Pancreas (tissue), 10 donors: ENCODE results near the gene SLC35C1. TPM values are rescaled to one million over a fixed set of nuclear protein-coding genes. Genes with fewer than 3 reads are reported as not detected.

ENCODE experiments used
- ATAC-seq, 4 donors: fragments of 200-7000 bp; cut with Tn5 transposase; one replicate each; pipeline versions ENCODE4 v1.8.0 to v1.9.1; 2020; ENCODE audit warnings: mild to moderate bottlenecking in 4 of 4, moderate library complexity in 4 of 4
- DNase-seq, 6 donors: peaks; one replicate each; pipeline ENCODE4 v3.0.0-alpha.2; 2020
- FAIRE-seq: peaks from 2 replicates; lab custom pipeline; 2012; peaks lifted over from hg19 to GRCh38; lab: Jason Lieb, UNC
- H3K27ac ChIP-seq, 4 donors: fragments of 200-600 bp; sonication (generic); 1 replicate in 3 of 4; 2 replicates in 1 of 4; pipeline versions ENCODE4 v1.5.0 to v1.8.0; 2020
- H3K27me3 ChIP-seq, 4 donors: fragments of 200-600 bp; one replicate each; pipeline ENCODE4 v1.8.0; 2021
- H3K36me3 ChIP-seq, 3 donors: fragments of 200-600 bp; sonication (generic) in 1 of 3; one replicate each; pipeline versions ENCODE4 v1.5.0 to v1.8.0; 2020 to 2021
- H3K4me1 ChIP-seq, 3 donors: fragments of 200-600 bp; one replicate each; pipeline ENCODE4 v1.8.0; 2021
- H3K4me3 ChIP-seq, 4 donors: fragments of 200-600 bp; sonication (generic) in 2 of 4; one replicate each; pipeline versions ENCODE4 v1.5.0 to v1.8.0; 2020 to 2021
- H3K9me3 ChIP-seq, 4 donors: fragments of 200-600 bp; one replicate each; pipeline ENCODE4 v1.8.0; 2021
- WGBS, 2 donors: extraction: QIAGEN DNeasy Blood & Tissue Kit; methylation state at CpG; one replicate each; pipeline ENCODE4 v1.1.7; 2013; 5-methylcytosine and 5-hydroxymethylcytosine counted together
- intact Hi-C, 3 donors: fragments of 100-400 bp; cut with DNase I; formaldehyde crosslinking; loops; one replicate each; pipeline versions ENCODE4 v1.11.1 to v1.14.2; 2022
- polyA plus RNA-seq, 2 donors: library from polyadenylated mRNA; stranded (reverse); fragments of 200-250 nt; gene quantifications; one replicate each; pipeline ENCODE4 v1.2.3, GENCODE V29; 2013
- total RNA-seq, 6 donors: library from RNA; stranded (reverse); fragmentation: NEBNext Ultra II Directional in 4 of 6; extraction: Animal tissue kit (Norgen Biotek cat#: 25700) in 4 of 6; gene quantifications; one replicate each; pipeline versions ENCODE4 v1.2.1 to v1.2.4, GENCODE V29; 2021 to 2023
- TF ChIP-seq, protein P1 (sequence below), 4 donors: fragments of 200-600 bp; sonication (generic) in 3 of 4; IDR thresholded peaks; one replicate each; pipeline versions ENCODE4 v1.5.0 to v1.8.0; 2021; ENCODE audit warnings: antibody characterized with exemption in 4 of 4
- donor health status: healthy with polysubstance abuse.
- donor health status: DM: no; HTN: no; CAD: no; lungs with moderate emphysema.
- donor health status: DM: no; HTN: no; CAD: no.
- donor health status: control.
- donor health status: control.
- donor health status: Bipolar disorder and iron deficiency.
- donor health status: DM: yes; HTN: yes; CAD: no.
- donor health status: DM: no; HTN: no; CAD: no.
- donor health status: DM: no; HTN: no; CAD: no.
- donor health status: DM: yes; HTN: yes; CAD: no.

Gene SLC35C1
- total and polyA plus RNA-seq, 8 donors, result 5.4 to 14.2 (median 7.5) TPM

DNA sequence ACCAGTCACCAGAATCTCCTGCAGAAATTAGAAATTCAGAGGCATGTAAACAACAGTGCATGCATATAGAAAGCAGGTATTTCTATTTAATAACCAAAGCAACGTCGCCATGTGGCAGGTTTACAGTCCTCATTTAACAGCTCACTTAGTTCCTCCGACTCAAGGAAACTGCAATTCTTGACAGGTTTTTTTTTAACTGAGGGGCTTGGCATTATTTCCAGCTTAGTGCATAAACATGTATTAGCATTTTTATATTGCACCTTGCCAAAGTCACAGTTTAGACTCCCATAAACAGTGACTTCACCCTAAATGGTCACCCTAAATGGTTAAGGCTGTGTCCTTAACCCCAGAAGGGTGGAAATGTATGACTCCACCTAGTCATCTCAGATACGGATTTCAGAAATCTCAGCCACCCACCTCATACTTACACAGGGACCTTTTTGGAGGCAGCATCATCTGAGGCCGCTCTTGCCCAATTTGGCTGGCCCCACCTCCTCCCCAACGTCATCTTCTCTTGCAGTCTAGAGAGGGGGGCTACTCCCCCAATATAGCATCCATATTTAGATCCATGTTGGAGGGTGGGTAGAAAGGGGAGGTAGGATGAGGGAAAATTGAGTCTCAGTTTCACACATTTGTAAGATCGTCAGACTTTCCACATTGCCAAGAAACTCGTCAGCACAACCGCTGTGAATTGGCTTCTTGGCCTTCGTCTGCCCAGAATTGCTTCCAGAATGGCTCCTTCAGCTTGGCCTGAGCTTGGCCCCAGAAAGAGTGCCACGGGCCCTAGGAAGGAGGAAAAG lies 31.8 kb upstream of the SLC35C1 start:
- Histone ChIP-seq H3K36me3 (no peaks in the 10 kb centered on the region), H3K27ac (no peak overlapping the region), H3K27me3 (no peaks in the 10 kb centered on the region), H3K4me1 (no peaks in the 10 kb centered on the region), H3K4me3 (no peak overlapping the region), H3K9me3 (no peaks in the 10 kb centered on the region)
- FAIRE-seq (no peak), ATAC-seq (no peak), DNase-seq (no peak)
- WGBS, 2 donors, result 68 to 72% methylated on average over 11 of the region's 11 CpGs
- intact Hi-C loops, result loop anchor here in 1 of 3 donors (10.0 kb wide), 1 partner anchor 408 kb away; no protein-coding TSS in a partner anchor
- TF ChIP-seq, protein P1, sequence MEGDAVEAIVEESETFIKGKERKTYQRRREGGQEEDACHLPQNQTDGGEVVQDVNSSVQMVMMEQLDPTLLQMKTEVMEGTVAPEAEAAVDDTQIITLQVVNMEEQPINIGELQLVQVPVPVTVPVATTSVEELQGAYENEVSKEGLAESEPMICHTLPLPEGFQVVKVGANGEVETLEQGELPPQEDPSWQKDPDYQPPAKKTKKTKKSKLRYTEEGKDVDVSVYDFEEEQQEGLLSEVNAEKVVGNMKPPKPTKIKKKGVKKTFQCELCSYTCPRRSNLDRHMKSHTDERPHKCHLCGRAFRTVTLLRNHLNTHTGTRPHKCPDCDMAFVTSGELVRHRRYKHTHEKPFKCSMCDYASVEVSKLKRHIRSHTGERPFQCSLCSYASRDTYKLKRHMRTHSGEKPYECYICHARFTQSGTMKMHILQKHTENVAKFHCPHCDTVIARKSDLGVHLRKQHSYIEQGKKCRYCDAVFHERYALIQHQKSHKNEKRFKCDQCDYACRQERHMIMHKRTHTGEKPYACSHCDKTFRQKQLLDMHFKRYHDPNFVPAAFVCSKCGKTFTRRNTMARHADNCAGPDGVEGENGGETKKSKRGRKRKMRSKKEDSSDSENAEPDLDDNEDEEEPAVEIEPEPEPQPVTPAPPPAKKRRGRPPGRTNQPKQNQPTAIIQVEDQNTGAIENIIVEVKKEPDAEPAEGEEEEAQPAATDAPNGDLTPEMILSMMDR (IDR thresholded peaks at IDR 0.05), result no peak

DNA sequence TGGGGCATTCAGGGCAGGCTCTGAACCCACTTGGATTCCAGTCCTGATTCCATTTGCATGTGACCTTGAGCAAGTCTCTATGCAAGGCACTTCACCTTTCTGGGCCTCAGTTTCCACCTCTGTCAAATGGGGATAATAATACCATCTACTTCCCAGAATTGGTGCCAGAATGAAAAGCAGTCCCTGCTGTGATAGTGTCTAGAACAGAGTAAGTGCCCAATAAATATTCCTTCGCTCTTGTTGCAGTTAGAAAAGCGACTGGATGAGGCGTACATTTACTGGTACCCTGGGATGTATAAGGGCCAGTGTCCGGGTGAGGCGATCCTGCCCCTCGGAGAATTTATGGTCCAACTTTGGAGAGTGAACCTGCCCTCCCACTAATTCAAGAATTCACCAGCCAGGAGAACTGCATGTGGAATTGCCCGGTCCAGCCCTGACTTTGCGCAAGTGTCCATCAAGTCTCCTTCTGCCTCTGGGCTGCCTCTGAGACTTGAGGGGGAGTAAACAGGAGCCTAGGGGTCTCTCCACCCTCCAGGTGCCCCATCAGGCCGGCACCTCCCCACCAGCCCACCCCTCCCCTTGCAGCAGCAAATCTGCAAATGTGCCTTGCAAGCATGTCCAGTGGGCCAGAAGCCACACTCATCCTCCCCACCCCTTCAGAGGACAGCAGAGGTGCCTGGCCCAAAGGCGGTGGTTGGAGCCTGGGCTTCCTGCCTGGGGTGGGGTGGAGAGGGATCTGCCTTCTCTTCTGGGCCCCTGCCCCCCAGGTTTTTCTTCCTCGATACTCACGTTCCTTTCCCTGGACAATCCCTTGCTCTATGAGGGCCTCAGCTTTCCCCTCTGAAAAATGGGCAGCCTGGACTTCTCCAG lies 30.9 kb upstream of the SLC35C1 start:
- intact Hi-C loops, result loop anchor here in 1 of 3 donors (10.0 kb wide), 1 partner anchor 409 kb away; no protein-coding TSS in a partner anchor
- Histone ChIP-seq H3K9me3 (no peaks in the 10 kb centered on the region), H3K27ac (no peak overlapping the region), H3K36me3 (no peaks in the 10 kb centered on the region), H3K4me3 (no peak overlapping the region), H3K4me1 (no peaks in the 10 kb centered on the region), H3K27me3 (no peaks in the 10 kb centered on the region)
- ATAC-seq (no peak), DNase-seq (no peak), FAIRE-seq (no peak)
- TF ChIP-seq, protein P1 (IDR thresholded peaks at IDR 0.05), result no peak
- 74 to 91% methylated on average over 12 of the region's 12 CpGs for WGBS, 2 donors

DNA sequence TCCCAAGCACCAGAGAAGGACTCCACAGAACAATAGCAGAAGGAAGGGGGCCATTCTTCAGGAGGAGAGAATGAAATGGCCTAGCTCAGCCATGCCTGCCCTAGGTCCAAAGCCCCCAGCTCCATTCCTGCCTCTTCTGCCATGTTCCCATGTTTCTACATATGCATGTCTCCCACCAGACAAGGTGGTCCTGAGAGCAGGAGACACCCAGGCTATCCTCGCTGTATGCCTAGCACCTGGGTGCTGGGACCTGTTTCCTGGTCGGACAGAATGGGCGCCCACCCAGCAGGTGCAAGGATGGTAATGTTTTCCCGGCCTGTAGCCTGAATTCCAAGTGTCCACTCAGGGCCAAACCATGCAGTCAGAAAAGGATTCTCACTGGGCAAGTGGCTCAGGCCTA lies 30.2 kb upstream of the SLC35C1 start:
- no peaks in the 10 kb centered on the region for H3K4me1 ChIP-seq
- H3K36me3 ChIP-seq, result no peaks in the 10 kb centered on the region
- H3K9me3 ChIP-seq, result no peaks in the 10 kb centered on the region
- intact Hi-C loops, result loop anchor here in 1 of 3 donors (10.0 kb wide), 1 partner anchor 410 kb away; no protein-coding TSS in a partner anchor
- no peak overlapping the region for H3K4me3 ChIP-seq
- TF ChIP-seq, protein P1 (IDR thresholded peaks at IDR 0.05), result no peak
- DNase-seq (no peak), FAIRE-seq (no peak), ATAC-seq (no peak)
- 67 to 83% methylated on average over 4 of the region's 4 CpGs for WGBS, 2 donors
- no peak overlapping the region for H3K27ac ChIP-seq
- H3K27me3 ChIP-seq, result no peaks in the 10 kb centered on the region

DNA sequence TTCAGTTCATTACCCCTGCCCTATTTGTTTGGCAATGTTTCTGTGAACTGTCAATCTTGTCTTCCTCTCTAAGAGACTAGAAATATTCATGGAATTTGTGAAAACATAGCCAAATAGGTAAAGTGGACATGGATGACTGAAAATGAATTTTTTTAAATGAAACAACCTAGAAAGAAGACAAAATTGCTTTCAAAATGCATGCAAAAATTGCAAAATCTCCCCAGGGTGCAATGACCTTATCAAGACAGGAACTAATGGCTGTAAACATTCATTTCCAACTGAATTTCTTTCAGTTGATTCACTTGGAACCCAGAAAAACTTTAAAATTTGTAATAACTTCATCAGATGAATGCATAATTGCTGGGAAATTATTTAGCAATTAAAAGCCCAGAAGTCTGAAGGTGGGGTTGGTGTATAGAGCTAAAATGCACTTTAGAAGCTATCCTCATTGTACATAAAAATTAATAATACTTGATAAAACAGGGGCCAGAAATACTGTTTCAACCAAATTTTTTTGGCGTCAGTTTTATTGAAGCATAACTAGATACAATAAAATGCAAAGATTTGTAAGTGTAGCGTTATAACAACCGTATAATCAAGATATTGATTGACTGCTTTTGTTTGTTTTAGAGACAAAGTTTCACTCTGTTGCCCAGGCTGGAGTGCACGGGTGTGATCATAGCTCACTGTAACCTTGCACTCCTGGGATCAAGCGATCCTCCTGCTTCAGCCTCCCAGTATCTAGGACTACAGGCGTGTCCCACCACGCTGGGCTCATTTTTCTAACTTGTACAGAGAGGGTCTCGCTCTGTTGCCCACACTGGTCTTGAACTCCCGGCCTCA lies 27.6 kb upstream of the SLC35C1 start:
- intact Hi-C loops, result loop anchor here in 1 of 3 donors (10.0 kb wide), 1 partner anchor 413 kb away; no protein-coding TSS in a partner anchor
- H3K4me1 ChIP-seq, result no peaks in the 10 kb centered on the region
- no peaks in the 10 kb centered on the region for H3K27me3 ChIP-seq
- no peaks in the 10 kb centered on the region for H3K9me3 ChIP-seq
- H3K36me3 ChIP-seq, result no peaks in the 10 kb centered on the region
- DNase-seq (no peak), FAIRE-seq (no peak), ATAC-seq (no peak)
- H3K4me3 ChIP-seq, result no peak overlapping the region
- H3K27ac ChIP-seq, result no peak overlapping the region
- TF ChIP-seq, protein P1 (IDR thresholded peaks at IDR 0.05), result no peak
- WGBS, 2 donors, result 51 to 52% methylated on average over 9 of the region's 9 CpGs
